HEK293 (cell line): Measurements from ENCODE around the gene DDX17.

Experiments
- MYNN ChIP-seq: fragments of 450-650 bp; formaldehyde crosslinking; IDR thresholded peaks from 2 replicates; pipeline ENCODE4 v1.5.1; 2016; ENCODE audit warnings: missing biosample characterization, missing genetic modification characterization, borderline replicate concordance
- PATZ1 ChIP-seq: fragments of 450-650 bp; formaldehyde crosslinking; IDR thresholded peaks from 2 replicates; pipeline ENCODE4 v1.5.1; 2016; ENCODE audit warnings: missing biosample characterization, missing genetic modification characterization
- ZBTB1 ChIP-seq: fragments of 450-650 bp; formaldehyde crosslinking; IDR thresholded peaks from 2 replicates; pipeline ENCODE4 v1.5.1; 2016; ENCODE audit warnings: missing biosample characterization, missing genetic modification characterization
- ZBTB48 ChIP-seq: fragments of 450-650 bp; formaldehyde crosslinking; IDR thresholded peaks from 2 replicates; pipeline ENCODE4 v1.5.1; 2016; ENCODE audit warnings: missing biosample characterization, missing genetic modification characterization
- ZBTB7A ChIP-seq: fragments of 450-650 bp; formaldehyde crosslinking; IDR thresholded peaks from 2 replicates; pipeline ENCODE4 v1.5.1; 2016; ENCODE audit warnings: low read depth, missing biosample characterization, missing genetic modification characterization
- ZFP37 ChIP-seq: fragments of 450-650 bp; formaldehyde crosslinking; IDR thresholded peaks from 2 replicates; pipeline ENCODE4 v1.5.1; 2016; ENCODE audit warnings: missing biosample characterization, missing genetic modification characterization
- ZIC2 ChIP-seq: fragments of 450-650 bp; formaldehyde crosslinking; IDR thresholded peaks from 2 replicates; pipeline ENCODE4 v1.5.1; 2016; ENCODE audit warnings: missing biosample characterization, missing genetic modification characterization
- ZNF114 ChIP-seq: fragments of 450-650 bp; formaldehyde crosslinking; IDR thresholded peaks from 2 replicates; pipeline ENCODE4 v1.5.0; 2017; ENCODE audit warnings: missing biosample characterization, missing genetic modification characterization
- ZNF132 ChIP-seq: fragments of 450-650 bp; formaldehyde crosslinking; IDR thresholded peaks from 2 replicates; pipeline ENCODE4 v1.5.1; 2017; ENCODE audit warnings: missing biosample characterization, missing genetic modification characterization, borderline replicate concordance
- ZNF155 ChIP-seq: fragments of 450-650 bp; formaldehyde crosslinking; IDR thresholded peaks from 2 replicates; pipeline ENCODE4 v1.5.1; 2016; ENCODE audit warnings: missing biosample characterization, missing genetic modification characterization
- ZNF2 ChIP-seq: fragments of 450-650 bp; formaldehyde crosslinking; IDR thresholded peaks from 2 replicates; pipeline ENCODE4 v1.5.1; 2016; ENCODE audit warnings: missing biosample characterization, missing genetic modification characterization
- ZNF23 ChIP-seq: fragments of 450-650 bp; formaldehyde crosslinking; IDR thresholded peaks from 2 replicates; pipeline ENCODE4 v1.5.1; 2016; ENCODE audit warnings: missing biosample characterization, missing genetic modification characterization, borderline replicate concordance
- ZNF239 ChIP-seq: fragments of 450-650 bp; formaldehyde crosslinking; IDR thresholded peaks from 2 replicates; pipeline ENCODE4 v1.5.1; 2016; ENCODE audit warnings: missing biosample characterization, missing genetic modification characterization
- ZNF24 ChIP-seq: fragments of 450-650 bp; formaldehyde crosslinking; IDR thresholded peaks from 2 replicates; pipeline ENCODE4 v1.5.1; 2016; ENCODE audit warnings: missing biosample characterization, missing genetic modification characterization
- ZNF302 ChIP-seq: fragments of 450-650 bp; formaldehyde crosslinking; IDR thresholded peaks from 2 replicates; pipeline ENCODE4 v1.5.1; 2016; ENCODE audit warnings: missing biosample characterization, missing genetic modification characterization, low read depth
- ZNF311 ChIP-seq: fragments of 450-650 bp; formaldehyde crosslinking; IDR thresholded peaks from 2 replicates; pipeline ENCODE4 v1.5.1; 2017; ENCODE audit warnings: missing biosample characterization, missing genetic modification characterization, borderline replicate concordance
- ZNF354C ChIP-seq: fragments of 450-650 bp; formaldehyde crosslinking; IDR thresholded peaks from 2 replicates; pipeline ENCODE4 v1.5.1; 2016; ENCODE audit warnings: missing biosample characterization, missing genetic modification characterization, low read depth, borderline replicate concordance
- ZNF37A ChIP-seq: fragments of 450-650 bp; IDR thresholded peaks from 2 replicates; pipeline ENCODE4 v1.5.1; 2018; ENCODE audit warnings: missing biosample characterization, missing genetic modification characterization
- ZNF394 ChIP-seq: fragments of 450-650 bp; formaldehyde crosslinking; IDR thresholded peaks from 2 replicates; pipeline ENCODE4 v1.5.1; 2016; ENCODE audit warnings: missing biosample characterization, missing genetic modification characterization, mild to moderate bottlenecking, moderate library complexity, borderline replicate concordance
- ZNF404 ChIP-seq: fragments of 450-650 bp; formaldehyde crosslinking; IDR thresholded peaks from 2 replicates; pipeline ENCODE4 v1.5.1; 2017; ENCODE audit warnings: missing biosample characterization, missing genetic modification characterization
- ZNF423 ChIP-seq: fragments of 450-650 bp; formaldehyde crosslinking; IDR thresholded peaks from 2 replicates; pipeline ENCODE4 v1.5.1; 2016; ENCODE audit warnings: missing biosample characterization, missing genetic modification characterization
- ZNF449 ChIP-seq: fragments of 450-650 bp; formaldehyde crosslinking; IDR thresholded peaks from 2 replicates; pipeline ENCODE4 v1.5.1; 2017; ENCODE audit warnings: missing biosample characterization, mild to moderate bottlenecking, missing genetic modification characterization, moderate library complexity
- ZNF549 ChIP-seq: fragments of 450-650 bp; IDR thresholded peaks from 2 replicates; pipeline ENCODE4 v1.5.1; 2018; ENCODE audit warnings: missing biosample characterization, missing genetic modification characterization, mild to moderate bottlenecking, inconsistent platforms, moderate library complexity
- ZNF600 ChIP-seq: fragments of 450-650 bp; formaldehyde crosslinking; IDR thresholded peaks from 2 replicates; pipeline ENCODE4 v1.5.1; 2016; ENCODE audit warnings: missing biosample characterization, missing genetic modification characterization
- ZNF624 ChIP-seq: fragments of 450-650 bp; formaldehyde crosslinking; IDR thresholded peaks from 2 replicates; pipeline ENCODE4 v1.5.1; 2017; ENCODE audit warnings: missing biosample characterization, missing genetic modification characterization
- ZNF664 ChIP-seq: fragments of 450-650 bp; formaldehyde crosslinking; IDR thresholded peaks from 2 replicates; pipeline ENCODE4 v1.5.1; 2016; ENCODE audit warnings: missing biosample characterization, missing genetic modification characterization
- ZNF747 ChIP-seq: fragments of 450-650 bp; formaldehyde crosslinking; IDR thresholded peaks from 2 replicates; pipeline ENCODE4 v1.5.1; 2016; ENCODE audit warnings: missing biosample characterization, missing genetic modification characterization
- ZNF792 ChIP-seq: fragments of 450-650 bp; formaldehyde crosslinking; IDR thresholded peaks from 2 replicates; pipeline ENCODE4 v1.5.1; 2016; ENCODE audit warnings: missing biosample characterization, missing genetic modification characterization
- ZNF843 ChIP-seq: fragments of 450-650 bp; formaldehyde crosslinking; IDR thresholded peaks from 2 replicates; pipeline ENCODE4 v1.5.1; 2016; ENCODE audit warnings: missing biosample characterization, missing genetic modification characterization
- ZSCAN16 ChIP-seq: fragments of 450-650 bp; formaldehyde crosslinking; IDR thresholded peaks from 2 replicates; pipeline ENCODE4 v1.5.1; 2016; ENCODE audit warnings: missing biosample characterization, missing genetic modification characterization
- ZSCAN23 ChIP-seq: fragments of 450-650 bp; formaldehyde crosslinking; IDR thresholded peaks from 2 replicates; pipeline ENCODE4 v1.5.1; 2016; ENCODE audit warnings: missing biosample characterization, missing genetic modification characterization
- TF ChIP-seq, protein P1 (sequence below): fragments of 450-650 bp; formaldehyde crosslinking; IDR thresholded peaks from 2 replicates; pipeline ENCODE4 v1.5.1; 2016; ENCODE audit warnings: missing biosample characterization, missing genetic modification characterization, borderline replicate concordance
- TF ChIP-seq, protein P2 (sequence below): fragments of 450-650 bp; formaldehyde crosslinking; IDR thresholded peaks from 2 replicates; pipeline ENCODE4 v1.5.1; 2016; ENCODE audit warnings: missing biosample characterization, missing genetic modification characterization

DDX17 gene

DNA sequence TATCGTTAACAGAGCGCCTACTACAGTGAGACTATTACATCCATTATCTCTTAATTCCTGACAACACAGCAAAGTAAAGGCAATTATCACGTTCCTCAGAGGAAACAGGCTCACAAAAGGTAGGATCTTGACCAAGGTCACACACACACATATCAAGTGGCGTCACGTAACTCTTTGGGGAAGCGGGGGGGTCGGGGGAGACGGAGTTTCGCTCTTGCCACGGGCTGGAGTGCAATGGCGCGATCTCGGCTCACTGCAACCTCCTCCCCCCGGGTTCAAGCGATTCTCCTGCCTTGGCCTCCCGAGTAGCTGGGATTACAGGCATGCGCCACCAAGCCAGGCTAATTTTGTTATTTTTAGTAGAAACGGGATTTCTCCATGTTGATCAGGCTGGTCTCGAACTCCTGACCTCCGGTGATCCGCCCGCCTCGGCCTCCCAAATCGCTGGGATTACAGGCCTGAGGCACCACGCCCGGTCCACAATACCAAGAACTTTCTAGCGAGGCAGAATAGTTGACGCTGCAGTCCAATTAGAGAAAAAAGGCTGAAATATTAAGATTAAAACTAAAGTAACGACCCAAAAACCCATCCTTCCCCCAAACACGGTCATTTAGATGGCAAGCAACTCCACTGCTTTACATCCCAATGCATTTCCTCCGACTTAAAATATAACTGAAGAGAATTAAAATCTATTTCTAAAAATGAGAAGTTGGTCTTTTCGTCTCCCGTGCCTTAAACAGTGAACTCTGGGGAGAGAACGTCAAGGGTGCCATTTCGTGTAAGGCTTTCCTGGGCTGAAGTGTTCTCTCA lies 1.2 kb downstream of the DDX17 start (continued):
- TF ChIP-seq, protein P1, sequence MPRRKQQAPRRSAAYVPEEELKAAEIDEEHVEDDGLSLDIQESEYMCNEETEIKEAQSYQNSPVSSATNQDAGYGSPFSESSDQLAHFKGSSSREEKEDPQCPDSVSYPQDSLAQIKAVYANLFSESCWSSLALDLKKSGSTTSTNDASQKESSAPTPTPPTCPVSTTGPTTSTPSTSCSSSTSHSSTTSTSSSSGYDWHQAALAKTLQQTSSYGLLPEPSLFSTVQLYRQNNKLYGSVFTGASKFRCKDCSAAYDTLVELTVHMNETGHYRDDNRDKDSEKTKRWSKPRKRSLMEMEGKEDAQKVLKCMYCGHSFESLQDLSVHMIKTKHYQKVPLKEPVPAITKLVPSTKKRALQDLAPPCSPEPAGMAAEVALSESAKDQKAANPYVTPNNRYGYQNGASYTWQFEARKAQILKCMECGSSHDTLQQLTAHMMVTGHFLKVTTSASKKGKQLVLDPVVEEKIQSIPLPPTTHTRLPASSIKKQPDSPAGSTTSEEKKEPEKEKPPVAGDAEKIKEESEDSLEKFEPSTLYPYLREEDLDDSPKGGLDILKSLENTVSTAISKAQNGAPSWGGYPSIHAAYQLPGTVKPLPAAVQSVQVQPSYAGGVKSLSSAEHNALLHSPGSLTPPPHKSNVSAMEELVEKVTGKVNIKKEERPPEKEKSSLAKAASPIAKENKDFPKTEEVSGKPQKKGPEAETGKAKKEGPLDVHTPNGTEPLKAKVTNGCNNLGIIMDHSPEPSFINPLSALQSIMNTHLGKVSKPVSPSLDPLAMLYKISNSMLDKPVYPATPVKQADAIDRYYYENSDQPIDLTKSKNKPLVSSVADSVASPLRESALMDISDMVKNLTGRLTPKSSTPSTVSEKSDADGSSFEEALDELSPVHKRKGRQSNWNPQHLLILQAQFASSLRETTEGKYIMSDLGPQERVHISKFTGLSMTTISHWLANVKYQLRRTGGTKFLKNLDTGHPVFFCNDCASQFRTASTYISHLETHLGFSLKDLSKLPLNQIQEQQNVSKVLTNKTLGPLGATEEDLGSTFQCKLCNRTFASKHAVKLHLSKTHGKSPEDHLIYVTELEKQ (tag by site-specific recombination), result peak; percentile 29; the same call in 1 of the 2 replicates
- TF ChIP-seq ZNF354C (tag by site-specific recombination), result no peak
- no peak for TF ChIP-seq ZNF132 (tag by site-specific recombination)
- TF ChIP-seq ZNF24 (tag by site-specific recombination), result no peak
- peak; percentile 47; the same call in 1 of the 2 replicates for TF ChIP-seq ZNF394 (tag by site-specific recombination)
- no peak for TF ChIP-seq ZIC2 (tag by site-specific recombination)
- TF ChIP-seq, protein P2, sequence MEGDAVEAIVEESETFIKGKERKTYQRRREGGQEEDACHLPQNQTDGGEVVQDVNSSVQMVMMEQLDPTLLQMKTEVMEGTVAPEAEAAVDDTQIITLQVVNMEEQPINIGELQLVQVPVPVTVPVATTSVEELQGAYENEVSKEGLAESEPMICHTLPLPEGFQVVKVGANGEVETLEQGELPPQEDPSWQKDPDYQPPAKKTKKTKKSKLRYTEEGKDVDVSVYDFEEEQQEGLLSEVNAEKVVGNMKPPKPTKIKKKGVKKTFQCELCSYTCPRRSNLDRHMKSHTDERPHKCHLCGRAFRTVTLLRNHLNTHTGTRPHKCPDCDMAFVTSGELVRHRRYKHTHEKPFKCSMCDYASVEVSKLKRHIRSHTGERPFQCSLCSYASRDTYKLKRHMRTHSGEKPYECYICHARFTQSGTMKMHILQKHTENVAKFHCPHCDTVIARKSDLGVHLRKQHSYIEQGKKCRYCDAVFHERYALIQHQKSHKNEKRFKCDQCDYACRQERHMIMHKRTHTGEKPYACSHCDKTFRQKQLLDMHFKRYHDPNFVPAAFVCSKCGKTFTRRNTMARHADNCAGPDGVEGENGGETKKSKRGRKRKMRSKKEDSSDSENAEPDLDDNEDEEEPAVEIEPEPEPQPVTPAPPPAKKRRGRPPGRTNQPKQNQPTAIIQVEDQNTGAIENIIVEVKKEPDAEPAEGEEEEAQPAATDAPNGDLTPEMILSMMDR (tag by site-specific recombination), result peak; percentile 27; the same call in 1 of the 2 replicates
- TF ChIP-seq ZBTB48 (tag by site-specific recombination), result no peak
- peak; percentile 34; the same call in 1 of the 2 replicates for TF ChIP-seq ZNF600 (tag by site-specific recombination)
- TF ChIP-seq ZSCAN16, result peak; percentile 42
- TF ChIP-seq ZNF449 (tag by site-specific recombination), result no peak
- TF ChIP-seq ZNF404, result no peak
- TF ChIP-seq ZNF2 (tag by site-specific recombination), result 0 out of 2 replicates have a peak, but pooled peaks have one; percentile 67
- no peak for TF ChIP-seq ZNF549 (tag by site-specific recombination)
- no peak for TF ChIP-seq ZNF302
- TF ChIP-seq ZNF624 (tag by site-specific recombination), result no peak
- no peak for TF ChIP-seq ZNF37A
- no peak for TF ChIP-seq ZNF664
- TF ChIP-seq ZNF843 (tag by site-specific recombination), result no peak
- peak; percentile 94 for TF ChIP-seq PATZ1 (tag by site-specific recombination)
- TF ChIP-seq ZSCAN23 (tag by site-specific recombination), result peak; percentile 60; the same call in 1 of the 2 replicates
- TF ChIP-seq ZNF155, result no peak
- no peak for TF ChIP-seq ZNF423 (tag by site-specific recombination)
- no peak for TF ChIP-seq ZNF23
- TF ChIP-seq ZBTB7A (tag by site-specific recombination), result no peak
- TF ChIP-seq ZNF747 (tag by site-specific recombination), result no peak
- TF ChIP-seq ZNF311 (tag by site-specific recombination), result no peak
- TF ChIP-seq ZBTB1 (tag by site-specific recombination), result no peak
- TF ChIP-seq MYNN (tag by site-specific recombination), result no peak
- TF ChIP-seq ZNF792 (tag by site-specific recombination), result peak; percentile 70; the same call in 1 of the 2 replicates
- TF ChIP-seq ZNF239 (tag by site-specific recombination), result no peak
- TF ChIP-seq ZNF114 (tag by site-specific recombination), result no peak
- 0 out of 2 replicates have a peak, but pooled peaks have one; percentile 26 for TF ChIP-seq ZFP37 (tag by site-specific recombination)
